Left hindlimb (tissue), 1 donor: ENCODE results near the gene MCAT.

Experiments used
- DNase-seq: peaks from one replicate; pipeline ENCODE4 v3.0.0-alpha.2; 2018

Gene MCAT

DNA sequence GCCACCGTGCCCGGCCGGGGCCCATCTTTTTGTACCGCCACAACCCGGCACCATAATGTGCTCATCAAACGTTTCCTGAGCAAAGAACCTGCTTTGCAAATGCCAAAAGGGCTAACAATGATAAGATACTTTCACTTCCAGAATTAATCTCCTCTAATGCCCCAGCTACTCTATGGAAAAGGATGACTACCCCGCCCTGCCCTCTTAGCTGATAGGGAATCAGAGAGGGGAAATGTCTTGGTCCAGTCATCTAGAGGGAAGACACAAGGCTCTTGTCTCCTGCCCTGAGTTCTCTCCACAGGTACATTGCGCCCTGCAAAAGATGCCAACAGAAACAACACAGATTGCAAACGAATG, 54.6 kb downstream of the MCAT start:
- DNase-seq, result no peak

DNA sequence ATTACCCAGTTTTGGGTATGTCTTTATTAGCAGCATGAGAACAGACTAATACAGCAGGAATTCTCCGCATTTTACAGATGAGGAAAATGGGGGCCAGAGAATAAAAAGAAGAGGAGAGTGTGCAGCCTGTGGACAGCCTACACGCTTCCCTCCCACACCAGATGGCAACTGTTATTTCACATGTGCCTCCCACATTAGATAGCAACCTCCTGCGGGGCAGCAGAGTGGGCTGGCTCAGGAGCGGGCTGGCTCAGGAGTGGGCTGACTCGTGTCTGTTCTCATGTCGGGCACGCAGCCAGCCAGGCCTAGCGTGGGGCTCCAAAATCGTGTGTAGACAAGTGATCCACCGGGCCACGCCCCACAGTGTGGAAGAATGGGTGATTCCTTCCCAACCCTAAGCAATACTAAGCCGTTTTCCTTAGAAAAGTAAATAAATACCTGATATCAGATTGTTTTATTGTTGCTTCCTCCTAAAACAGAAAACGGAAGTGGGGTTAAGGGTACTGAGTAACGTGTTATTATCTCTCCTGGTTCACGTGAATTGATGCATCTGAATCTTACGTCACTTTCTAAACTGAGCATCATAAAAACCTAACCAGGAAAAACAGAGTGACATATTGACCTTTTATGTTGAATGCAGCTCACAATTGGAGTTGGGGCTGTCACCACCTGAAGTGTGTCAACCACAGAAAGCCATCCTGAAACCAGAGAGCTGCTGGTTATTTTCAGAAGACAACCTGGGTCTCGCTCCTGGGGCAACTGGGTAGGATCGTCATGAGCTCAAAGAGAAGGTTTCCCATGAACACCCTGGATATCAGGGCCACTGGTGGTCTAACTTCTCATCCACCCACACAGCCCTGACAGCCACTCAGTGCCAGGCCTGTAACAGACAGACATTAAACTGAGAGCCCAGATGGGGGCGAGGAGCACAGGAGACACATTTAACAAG, 57.3 kb downstream of the MCAT start:
- no peak for DNase-seq
